HUES64 (cell line): ENCODE data around the gene PCDHB5.
"Not testable (repeated sequence)": the region's sequence is repeated elsewhere in the genome, so short reads cannot be mapped to it uniquely, and the experiment has no call there.

Experiments
- H3K27ac ChIP-seq: 2 replicates; pipeline ENCODE4 v1.7.0; 2013; ENCODE audit warnings: low read depth, low read length, inconsistent platforms
- H3K27me3 ChIP-seq: 2 replicates; pipeline ENCODE4 v1.6.1; 2013; ENCODE audit warnings: mild to moderate bottlenecking, low read length; ENCODE audit not compliant: insufficient read depth
- H3K36me3 ChIP-seq: 2 replicates; pipeline ENCODE4 v1.6.1; 2013; ENCODE audit warnings: mild to moderate bottlenecking, low read length; ENCODE audit not compliant: insufficient read depth
- H3K4me1 ChIP-seq: 2 replicates; pipeline ENCODE4 v1.6.1; 2013; ENCODE audit warnings: mild to moderate bottlenecking, low read length, moderate library complexity; ENCODE audit not compliant: insufficient read depth
- H3K4me3 ChIP-seq: 2 replicates; pipeline ENCODE4 v1.5.1; 2013; ENCODE audit warnings: mild to moderate bottlenecking, low read length, moderate library complexity
- H3K9ac ChIP-seq: 2 replicates; pipeline ENCODE4 v1.6.1; 2013; ENCODE audit warnings: mild to moderate bottlenecking, low read depth, low read length
- H3K9me3 ChIP-seq: 2 replicates; pipeline ENCODE4 v1.6.1; 2013; ENCODE audit warnings: low read depth, low read length; ENCODE audit not compliant: insufficient read depth
- WGBS: fragments of 150-250, 120-280 bp; methylation state at CpG from one replicate; pipeline ENCODE4 v1.1.7; 2013; ENCODE audit warnings: missing lambda C conversion rate; 5-methylcytosine and 5-hydroxymethylcytosine counted together

PCDHB5 gene

DNA sequence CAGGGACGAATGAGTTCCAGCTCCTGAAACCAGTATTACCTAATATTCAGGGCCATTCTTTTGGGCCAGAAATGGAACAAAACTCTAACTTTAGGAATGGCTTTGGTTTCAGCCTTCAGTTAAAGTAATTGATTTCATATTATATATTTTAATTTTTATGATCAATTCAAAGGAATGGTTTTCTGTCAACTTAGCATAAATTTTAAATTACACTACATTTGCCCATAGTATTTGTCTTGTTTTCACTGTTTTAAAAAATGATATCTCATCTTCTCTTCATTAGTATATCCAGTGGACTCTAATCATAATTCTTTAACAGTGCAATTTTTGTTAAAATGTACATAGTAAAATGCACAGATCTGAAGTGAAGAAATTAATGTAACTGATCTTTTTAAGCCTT lies 45.3 kb downstream of the PCDHB5 start:
- H3K9ac ChIP-seq, result no peak overlapping the region
- H3K4me1 ChIP-seq, result no peaks in the 10 kb centered on the region
- H3K4me3 ChIP-seq, result no peak overlapping the region
- no peaks in the 10 kb centered on the region for H3K36me3 ChIP-seq
- no peaks in the 10 kb centered on the region for H3K27me3 ChIP-seq
- H3K27ac ChIP-seq, result no peak overlapping the region
- 98% methylated on average over 1 of the region's 1 CpG for WGBS
- peaks cover 7% of the 10 kb centered on the region; the same call in 1 of the 2 replicates for H3K9me3 ChIP-seq

DNA sequence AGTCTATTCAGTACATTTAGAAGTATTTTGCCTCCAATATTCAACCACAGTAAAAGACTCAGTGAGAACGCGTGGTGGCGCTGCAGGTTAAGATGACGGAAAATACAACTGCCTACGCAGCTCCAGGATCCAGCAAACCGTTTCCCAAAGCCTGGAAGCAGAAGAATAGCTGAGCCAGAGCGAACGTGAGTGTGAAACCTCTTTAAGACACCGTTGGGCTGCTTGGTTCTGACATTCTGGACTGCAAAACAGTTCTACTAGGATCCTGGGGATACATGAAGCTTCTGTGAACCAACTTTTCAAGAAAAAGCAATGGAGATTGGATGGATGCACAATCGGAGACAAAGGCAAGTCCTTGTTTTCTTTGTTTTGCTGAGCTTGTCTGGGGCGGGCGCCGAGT lies 47.2 kb downstream of the PCDHB5 start, which contains the start of gene PCDHB16:
PCDHB16 (plus strand) TSS at position 140 of the 400 bp plus-strand sequence; CDS start at position 313, 173 bp downstream.
- Histone ChIP-seq H3K9me3 (peaks cover 7% of the 10 kb centered on the region; the same call in 1 of the 2 replicates), H3K36me3 (no peaks in the 10 kb centered on the region), H3K27ac (no peak within 1 kb of the TSS), H3K4me1 (no peaks in the 10 kb centered on the region), H3K9ac (peak within 1 kb of the TSS; percentile 66), H3K4me3 (peak within 1 kb of the TSS; percentile 55), H3K27me3 (no peaks in the 10 kb centered on the region)
- 44% methylated on average over 13 of the region's 13 CpGs for WGBS

DNA sequence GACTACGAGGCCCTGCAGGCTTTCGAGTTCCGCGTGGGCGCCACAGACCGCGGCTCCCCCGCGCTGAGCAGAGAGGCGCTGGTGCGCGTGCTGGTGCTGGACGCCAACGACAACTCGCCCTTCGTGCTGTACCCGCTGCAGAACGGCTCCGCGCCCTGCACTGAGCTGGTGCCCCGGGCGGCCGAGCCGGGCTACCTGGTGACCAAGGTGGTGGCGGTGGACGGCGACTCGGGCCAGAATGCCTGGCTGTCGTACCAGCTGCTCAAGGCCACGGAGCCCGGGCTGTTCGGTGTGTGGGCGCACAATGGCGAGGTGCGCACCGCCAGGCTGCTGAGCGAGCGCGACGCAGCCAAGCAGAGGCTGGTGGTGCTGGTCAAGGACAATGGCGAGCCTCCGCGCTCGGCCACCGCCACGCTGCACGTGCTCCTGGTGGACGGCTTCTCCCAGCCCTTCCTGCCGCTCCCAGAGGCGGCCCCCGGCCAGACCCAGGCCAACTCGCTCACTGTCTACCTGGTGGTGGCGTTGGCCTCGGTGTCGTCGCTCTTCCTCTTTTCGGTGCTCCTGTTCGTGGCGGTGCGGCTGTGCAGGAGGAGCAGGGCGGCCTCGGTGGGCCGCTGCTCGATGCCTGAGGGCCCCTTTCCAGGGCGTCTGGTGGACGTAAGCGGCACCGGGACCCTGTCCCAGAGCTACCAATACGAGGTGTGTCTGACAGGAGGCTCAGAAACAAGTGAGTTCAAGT lies 49.3 kb downstream of the PCDHB5 start:
- H3K4me1 ChIP-seq, H3K9me3 ChIP-seq, H3K9ac ChIP-seq, H3K27me3 ChIP-seq, H3K27ac ChIP-seq, H3K4me3 ChIP-seq, H3K36me3 ChIP-seq: not testable (repeated sequence)
- 94% methylated on average over 36 of the region's 69 CpGs for WGBS

DNA sequence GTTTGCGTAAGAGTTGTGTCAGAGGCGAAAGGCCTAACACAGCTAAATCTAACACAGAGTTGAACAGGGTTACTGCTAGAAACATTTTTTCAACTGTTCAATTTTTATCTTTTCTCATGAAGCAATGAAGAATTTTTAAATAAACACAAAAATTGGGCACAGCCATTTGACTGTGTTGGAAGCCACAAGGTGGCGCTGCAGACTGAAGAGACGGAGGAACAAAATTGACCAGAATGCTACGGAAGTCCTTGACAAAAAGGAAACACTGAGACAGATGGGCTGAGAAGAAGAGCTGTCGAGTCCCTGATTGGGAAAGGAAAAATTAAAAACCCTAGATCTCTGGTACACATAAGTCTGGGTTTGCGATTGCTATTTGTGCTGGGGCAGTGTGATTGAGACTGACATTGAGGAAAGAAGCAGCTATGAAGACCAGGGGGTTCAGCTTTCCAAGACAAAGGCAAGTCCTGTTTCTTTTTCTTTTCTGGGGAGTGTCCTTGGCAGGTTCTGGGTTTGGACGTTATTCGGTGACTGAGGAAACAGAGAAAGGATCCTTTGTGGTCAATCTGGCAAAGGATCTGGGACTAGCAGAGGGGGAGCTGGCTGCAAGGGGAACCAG lies 52.0 kb downstream of the PCDHB5 start, which contains the start of gene PCDHB9:
PCDHB9 (plus strand) TSS at position 265 of the 616 bp plus-strand sequence; CDS start at position 423, 158 bp downstream.
- 51% methylated on average over 7 of the region's 9 CpGs for WGBS
- Histone ChIP-seq H3K36me3 (no peaks in the 10 kb centered on the region), H3K9me3 (peaks cover 7% of the 10 kb centered on the region; the same call in 1 of the 2 replicates), H3K27ac (no peak within 1 kb of the TSS), H3K4me1 (no peaks in the 10 kb centered on the region), H3K27me3 (no peaks in the 10 kb centered on the region), H3K4me3 (no peak within 1 kb of the TSS), H3K9ac (no peak within 1 kb of the TSS)
